Activated CD4-positive, alpha-beta memory T cell treated with anti-CD3 and anti-CD28 coated beads, Interleukin-2, amount 10 ng/mL, durations not matched to agents 7 days and 5 days (primary cell): ENCODE measurements around the gene NAB1. TPM values are rescaled to one million over a fixed set of nuclear protein-coding genes. Genes with fewer than 3 reads are reported as not detected.

ENCODE experiments used
- CTCF ChIA-PET: fragments of 350-600 bp; sonication (Branson Sonifier 250); formaldehyde crosslinking; loops from one replicate; lab custom pipeline; 2021; ENCODE audit warnings: antibody characterized with exemption, inconsistent platforms; lab: Charles Lee
- POLR2A ChIA-PET: fragments of 350-600 bp; sonication (Branson Sonifier 250); formaldehyde crosslinking; loops from one replicate; lab custom pipeline; 2021; ENCODE audit warnings: antibody characterized with exemption; lab: Charles Lee
- DNase-seq: peaks from one replicate; pipeline ENCODE4 v3.0.0-alpha.2; 2020
- H3K27ac Mint-ChIP-seq: one replicate; pipeline ENCODE4 v1.8.0; 2021; ENCODE audit warnings: mild to moderate bottlenecking, mixed read lengths
- H3K27me3 Mint-ChIP-seq: one replicate; pipeline ENCODE4 v1.8.0; 2021; ENCODE audit warnings: mixed read lengths
- H3K36me3 Mint-ChIP-seq: one replicate; pipeline ENCODE4 v1.8.0; 2021; ENCODE audit warnings: low read depth, mixed read lengths
- H3K4me1 Mint-ChIP-seq: one replicate; pipeline ENCODE4 v1.8.0; 2021; ENCODE audit warnings: mixed read lengths
- H3K4me3 Mint-ChIP-seq: one replicate; pipeline ENCODE4 v1.8.0; 2021; ENCODE audit warnings: mild to moderate bottlenecking, mixed read lengths
- H3K9me3 Mint-ChIP-seq: one replicate; pipeline ENCODE4 v1.8.0; 2021; ENCODE audit warnings: mixed read lengths
- total RNA-seq, 2 experiments: library from RNA; stranded (reverse); gene quantifications; one replicate each; pipeline ENCODE4 v1.2.3, GENCODE V29; 2021

NAB1 gene
- total RNA-seq, 2 experiments from 2014 or later, result 21.7 to 28.1 TPM

- Mint-ChIP-seq H3K4me3 (no peak overlapping the region), H3K36me3 (no peaks in the 10 kb centered on the region), H3K27ac (no peak overlapping the region), H3K4me1 (peaks cover 30% of the 10 kb centered on the region), H3K9me3 (no peaks in the 10 kb centered on the region), H3K27me3 (peaks cover 2% of the 10 kb centered on the region)
- DNase-seq, result no peak
- CTCF ChIA-PET, result interaction anchor here (1.1 kb wide), 3 partner anchors 16 to 986 kb away, joined by 3 read pairs; partner anchors contain the start of gene ASNSD1
- POLR2A ChIA-PET, result no interaction called here
These were observed 1.9 kb upstream of the NAB1 start for GRCh38 chr2:190646780-190647522.

GRCh38 chr2:190648289-190649034, 421 bp upstream of the NAB1 start:
- POLR2A ChIA-PET, result interaction anchor here (0.7 to 1.3 kb wide), 5 partner anchors 30 to 1028 kb away, joined by 3 to 10 read pairs (median 3); partner anchors contain the start of gene NEMP2

GRCh38 chr2:190649798-190650390, 1.0 kb downstream of the NAB1 start:
- no peaks in the 10 kb centered on the region for H3K36me3 Mint-ChIP-seq
- peak overlapping the region; percentile 71 for H3K27ac Mint-ChIP-seq
- ChIA-PET POLR2A (interaction anchor here (0.8 to 3.1 kb wide), 15 partner anchors 11 to 866 kb away, joined by 3 to 17 read pairs (median 4); partner anchors contain the start of genes MFSD6, NEMP2, ORMDL1 and PMS1), CTCF (interaction anchor here (0.8 to 3.4 kb wide), 3 partner anchors 27 to 115 kb away, joined by 3 to 23 read pairs (median 4); partner anchors contain the start of gene NEMP2)
- H3K9me3 Mint-ChIP-seq, result no peaks in the 10 kb centered on the region
- no peak for DNase-seq
- H3K4me3 Mint-ChIP-seq, result peak overlapping the region; percentile 90
- H3K4me1 Mint-ChIP-seq, result peaks cover 31% of the 10 kb centered on the region
- peaks cover 2% of the 10 kb centered on the region for H3K27me3 Mint-ChIP-seq

More at GRCh38 chr2:190648289-190649034, 421 bp upstream of the NAB1 start:
- CTCF ChIA-PET, result interaction anchor here (0.7 kb wide), 1 partner anchor 24 kb away, joined by 5 read pairs; no protein-coding TSS in a partner anchor
- no peaks in the 10 kb centered on the region for H3K36me3 Mint-ChIP-seq
- peak overlapping the region; percentile 29 for H3K27ac Mint-ChIP-seq
- H3K9me3 Mint-ChIP-seq, result no peaks in the 10 kb centered on the region
- DNase-seq, result peak; percentile 81
- peak overlapping the region; percentile 73 for H3K4me3 Mint-ChIP-seq
- peaks cover 31% of the 10 kb centered on the region for H3K4me1 Mint-ChIP-seq
- H3K27me3 Mint-ChIP-seq, result peaks cover 2% of the 10 kb centered on the region

GRCh38 chr2:190651413-190651812, 2.5 kb downstream of the NAB1 start:
- no peak for DNase-seq
- H3K9me3 Mint-ChIP-seq, result no peaks in the 10 kb centered on the region
- H3K27ac Mint-ChIP-seq, result no peak overlapping the region
- peaks cover 2% of the 10 kb centered on the region for H3K27me3 Mint-ChIP-seq
- peaks cover 5% of the 10 kb centered on the region for H3K36me3 Mint-ChIP-seq
- ChIA-PET CTCF (interaction anchor here (1.3 to 3.4 kb wide), 4 partner anchors 11 to 29 kb away, joined by 4 to 23 read pairs (median 6); no protein-coding TSS in a partner anchor), POLR2A (interaction anchor here (1.5 to 3.1 kb wide), 5 partner anchors 10 to 230 kb away, joined by 6 to 17 read pairs (median 10); partner anchors contain the start of gene NEMP2)
- peaks cover 30% of the 10 kb centered on the region for H3K4me1 Mint-ChIP-seq
- H3K4me3 Mint-ChIP-seq, result peak overlapping the region; percentile 48

GRCh38 chr2:190653231-190653630, 4.3 kb downstream of the NAB1 start:
- Mint-ChIP-seq H3K4me1 (peaks cover 24% of the 10 kb centered on the region), H3K4me3 (no peak overlapping the region)
- CTCF ChIA-PET, result interaction anchor here (0.5 to 3.4 kb wide), 5 partner anchors 9 to 213 kb away, joined by 3 to 23 read pairs (median 5); no protein-coding TSS in a partner anchor

GRCh38 chr2:190653931-190654330, 5.0 kb downstream of the NAB1 start:
- H3K9me3 Mint-ChIP-seq, result no peaks in the 10 kb centered on the region
- no peaks in the 10 kb centered on the region for H3K27me3 Mint-ChIP-seq
- DNase-seq, result no peak
- H3K36me3 Mint-ChIP-seq, result peaks cover 5% of the 10 kb centered on the region
- ChIA-PET CTCF (no interaction called here), POLR2A (no interaction called here)
- H3K27ac Mint-ChIP-seq, result no peak overlapping the region
- H3K4me3 Mint-ChIP-seq, result no peak overlapping the region
- peaks cover 28% of the 10 kb centered on the region for H3K4me1 Mint-ChIP-seq

More at GRCh38 chr2:190653231-190653630, 4.3 kb downstream of the NAB1 start:
- no peak overlapping the region for H3K27ac Mint-ChIP-seq
- POLR2A ChIA-PET, result interaction anchor here (1.2 kb wide), 1 partner anchor 119 kb away, joined by 3 read pairs; the partner anchor contains the start of gene NEMP2
- peaks cover 5% of the 10 kb centered on the region for H3K36me3 Mint-ChIP-seq
- DNase-seq, result no peak
- no peaks in the 10 kb centered on the region for H3K9me3 Mint-ChIP-seq
- no peaks in the 10 kb centered on the region for H3K27me3 Mint-ChIP-seq

- Mint-ChIP-seq H3K27me3 (no peaks in the 10 kb centered on the region), H3K4me3 (no peak overlapping the region), H3K36me3 (peaks cover 16% of the 10 kb centered on the region), H3K9me3 (no peaks in the 10 kb centered on the region), H3K27ac (no peak overlapping the region), H3K4me1 (peaks cover 23% of the 10 kb centered on the region)
- ChIA-PET POLR2A (interaction anchor here (1.2 kb wide), 1 partner anchor 9 kb away, joined by 6 read pairs; no protein-coding TSS in a partner anchor), CTCF (no interaction called here)
- no peak for DNase-seq
These were observed 6.2 kb downstream of the NAB1 start for GRCh38 chr2:190655113-190655512.

- no peak for DNase-seq
- no peaks in the 10 kb centered on the region for H3K27me3 Mint-ChIP-seq
- no peak overlapping the region for H3K4me3 Mint-ChIP-seq
- peaks cover 19% of the 10 kb centered on the region for H3K36me3 Mint-ChIP-seq
- no peak overlapping the region for H3K27ac Mint-ChIP-seq
- no peaks in the 10 kb centered on the region for H3K9me3 Mint-ChIP-seq
- H3K4me1 Mint-ChIP-seq, result peaks cover 20% of the 10 kb centered on the region
- ChIA-PET CTCF (interaction anchor here (1.5 kb wide), 1 partner anchor 25 kb away, joined by 7 read pairs; no protein-coding TSS in a partner anchor), POLR2A (interaction anchor here (1.1 to 1.2 kb wide), 2 partner anchors 8 to 10 kb away, joined by 5 to 6 read pairs; no protein-coding TSS in a partner anchor)
These were observed 6.7 kb downstream of the NAB1 start for GRCh38 chr2:190655570-190655969.

GRCh38 chr2:190656301-190656700, 7.4 kb downstream of the NAB1 start:
- H3K4me1 Mint-ChIP-seq, result peaks cover 16% of the 10 kb centered on the region
- H3K4me3 Mint-ChIP-seq, result no peak overlapping the region
- no peaks in the 10 kb centered on the region for H3K27me3 Mint-ChIP-seq
- no peaks in the 10 kb centered on the region for H3K9me3 Mint-ChIP-seq
- ChIA-PET CTCF (interaction anchor here (0.6 to 1.5 kb wide), 3 partner anchors 22 to 27 kb away, joined by 3 to 8 read pairs (median 7); no protein-coding TSS in a partner anchor), POLR2A (interaction anchor here (0.8 to 1.1 kb wide), 2 partner anchors 10 to 122 kb away, joined by 3 to 5 read pairs; no protein-coding TSS in a partner anchor)
- H3K36me3 Mint-ChIP-seq, result peaks cover 20% of the 10 kb centered on the region
- no peak for DNase-seq
- H3K27ac Mint-ChIP-seq, result no peak overlapping the region

- CTCF ChIA-PET, result no interaction called here
- peaks cover 13% of the 10 kb centered on the region for H3K4me1 Mint-ChIP-seq
- POLR2A ChIA-PET, result no interaction called here
These were observed 8.8 kb downstream of the NAB1 start for GRCh38 chr2:190657474-190658255.

GRCh38 chr2:190659553-190659952, 10.7 kb downstream of the NAB1 start:
- Mint-ChIP-seq H3K9me3 (no peaks in the 10 kb centered on the region), H3K4me3 (no peak overlapping the region), H3K27ac (no peak overlapping the region), H3K27me3 (no peaks in the 10 kb centered on the region), H3K36me3 (peaks cover 23% of the 10 kb centered on the region), H3K4me1 (peaks cover 20% of the 10 kb centered on the region)
- ChIA-PET POLR2A (interaction anchor here (1.8 kb wide), 1 partner anchor 125 kb away, joined by 6 read pairs; the partner anchor contains the start of gene NEMP2), CTCF (no interaction called here)
- DNase-seq, result no peak

More at GRCh38 chr2:190657474-190658255, 8.8 kb downstream of the NAB1 start:
- no peaks in the 10 kb centered on the region for H3K27me3 Mint-ChIP-seq
- H3K9me3 Mint-ChIP-seq, result no peaks in the 10 kb centered on the region
- no peak overlapping the region for H3K4me3 Mint-ChIP-seq
- peaks cover 23% of the 10 kb centered on the region for H3K36me3 Mint-ChIP-seq
- no peak for DNase-seq
- no peak overlapping the region for H3K27ac Mint-ChIP-seq
